Thyroid gland (tissue), 4 donors: Measurements from ENCODE around the gene PIK3R6. TPM values are rescaled to one million over a fixed set of nuclear protein-coding genes. Genes with fewer than 3 reads are reported as not detected.

Source experiments
- DNase-seq, 2 donors: peaks; one replicate each; pipeline ENCODE4 v3.0.0-alpha.2; 2019
- H3K27ac ChIP-seq, 3 donors: fragments of 200-600 bp; sonication (generic); 1 replicate in 2 of 3; 2 replicates in 1 of 3; pipeline ENCODE4 v1.5.1; 2016 to 2019; ENCODE audit warnings: mild to moderate bottlenecking in 1 of 3, moderate library complexity in 1 of 3
- H3K27me3 ChIP-seq: fragments of 200-600 bp; sonication (generic); one replicate; pipeline ENCODE4 v1.5.1; 2019
- H3K36me3 ChIP-seq, 2 donors: fragments of 200-600 bp; sonication (generic); one replicate each; pipeline ENCODE4 v1.5.1; 2016 to 2019
- H3K4me1 ChIP-seq, 2 donors: fragments of 200-600 bp; sonication (generic); one replicate each; pipeline ENCODE4 v1.5.1; 2017 to 2019
- H3K4me3 ChIP-seq, 3 donors: fragments of 200-600 bp; sonication (generic); replicated peaks in 1 of 3; 1 replicate in 2 of 3; 2 replicates in 1 of 3; pipeline ENCODE4 v1.5.1; 2016; ENCODE audit warnings: mild to moderate bottlenecking in 1 of 3
- H3K9me3 ChIP-seq: fragments of 200-600 bp; sonication (generic); one replicate; pipeline ENCODE4 v1.5.1; 2017
- POLR2A ChIP-seq, 2 donors: fragments of 450-650 bp; IDR thresholded peaks; one replicate each; pipeline ENCODE4 v1.6.1; 2017; ENCODE audit warnings: antibody characterized with exemption in 2 of 2, mild to moderate bottlenecking in 2 of 2, moderate library complexity in 1 of 2
- WGBS, 2 donors: methylation state at CpG; one replicate each; pipeline ENCODE4 v1.1.5; 2017; 5-methylcytosine and 5-hydroxymethylcytosine counted together
- intact Hi-C: fragments of 100-400 bp; cut with DNase I; formaldehyde crosslinking; loops from one replicate; pipeline ENCODE4 v1.15.1; 2023
- total RNA-seq, 4 donors: library from RNA; depleted of rRNA; stranded (reverse); fragments of >200 nt; gene quantifications; one replicate each; pipeline ENCODE4 v1.2.3, GENCODE V29; 2016
- TF ChIP-seq, protein P1 (sequence below), 6 experiments: fragments of 200-600 bp in 3 of 6; fragments of 450-650 bp in 3 of 6; sonication (generic) in 3 of 6; IDR thresholded peaks; one replicate each; pipeline ENCODE4 v1.5.1; 2016 to 2019; ENCODE audit warnings: antibody characterized with exemption in 6 of 6, mild to moderate bottlenecking in 2 of 6, inconsistent platforms in 1 of 6, moderate library complexity in 1 of 6

PIK3R6 gene
- total RNA-seq, 4 donors from 2014 or later = 0.22 TPM; not detected in 3

DNA sequence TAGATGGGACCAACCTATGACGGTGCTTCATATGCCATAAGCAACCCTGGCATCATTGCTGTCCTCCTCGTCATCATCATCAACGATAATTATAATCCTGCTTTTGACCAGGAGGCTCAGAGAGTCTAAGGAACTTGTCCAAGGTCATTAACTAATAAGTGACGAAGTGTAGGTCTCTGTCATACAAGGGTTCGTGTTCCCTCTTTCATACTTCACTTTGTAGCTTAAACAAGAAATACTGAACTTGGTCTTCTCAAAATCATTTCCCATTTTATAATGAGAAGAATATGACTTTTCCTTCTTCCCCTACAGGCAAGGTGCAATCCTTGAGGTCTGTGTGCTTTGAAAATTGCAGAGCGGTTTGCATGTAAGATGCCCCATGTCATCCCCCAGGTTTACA lies 31.2 kb upstream of the PIK3R6 start:
- no peaks in the 10 kb centered on the region for H3K9me3 ChIP-seq
- no peak for DNase-seq
- no peaks in the 10 kb centered on the region for H3K4me1 ChIP-seq
- H3K36me3 ChIP-seq = no peaks in the 10 kb centered on the region
- no peak overlapping the region for H3K27ac ChIP-seq
- 90% methylated on average over 6 of the region's 6 CpGs for WGBS, 2 donors
- no peak overlapping the region for H3K4me3 ChIP-seq
- H3K27me3 ChIP-seq = no peaks in the 10 kb centered on the region
- TF ChIP-seq POLR2A (IDR thresholded peaks at IDR 0.05) = no peak
- TF ChIP-seq, protein P1, sequence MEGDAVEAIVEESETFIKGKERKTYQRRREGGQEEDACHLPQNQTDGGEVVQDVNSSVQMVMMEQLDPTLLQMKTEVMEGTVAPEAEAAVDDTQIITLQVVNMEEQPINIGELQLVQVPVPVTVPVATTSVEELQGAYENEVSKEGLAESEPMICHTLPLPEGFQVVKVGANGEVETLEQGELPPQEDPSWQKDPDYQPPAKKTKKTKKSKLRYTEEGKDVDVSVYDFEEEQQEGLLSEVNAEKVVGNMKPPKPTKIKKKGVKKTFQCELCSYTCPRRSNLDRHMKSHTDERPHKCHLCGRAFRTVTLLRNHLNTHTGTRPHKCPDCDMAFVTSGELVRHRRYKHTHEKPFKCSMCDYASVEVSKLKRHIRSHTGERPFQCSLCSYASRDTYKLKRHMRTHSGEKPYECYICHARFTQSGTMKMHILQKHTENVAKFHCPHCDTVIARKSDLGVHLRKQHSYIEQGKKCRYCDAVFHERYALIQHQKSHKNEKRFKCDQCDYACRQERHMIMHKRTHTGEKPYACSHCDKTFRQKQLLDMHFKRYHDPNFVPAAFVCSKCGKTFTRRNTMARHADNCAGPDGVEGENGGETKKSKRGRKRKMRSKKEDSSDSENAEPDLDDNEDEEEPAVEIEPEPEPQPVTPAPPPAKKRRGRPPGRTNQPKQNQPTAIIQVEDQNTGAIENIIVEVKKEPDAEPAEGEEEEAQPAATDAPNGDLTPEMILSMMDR (IDR thresholded peaks at IDR 0.05) = no peak
- intact Hi-C loops = no loop called here

DNA sequence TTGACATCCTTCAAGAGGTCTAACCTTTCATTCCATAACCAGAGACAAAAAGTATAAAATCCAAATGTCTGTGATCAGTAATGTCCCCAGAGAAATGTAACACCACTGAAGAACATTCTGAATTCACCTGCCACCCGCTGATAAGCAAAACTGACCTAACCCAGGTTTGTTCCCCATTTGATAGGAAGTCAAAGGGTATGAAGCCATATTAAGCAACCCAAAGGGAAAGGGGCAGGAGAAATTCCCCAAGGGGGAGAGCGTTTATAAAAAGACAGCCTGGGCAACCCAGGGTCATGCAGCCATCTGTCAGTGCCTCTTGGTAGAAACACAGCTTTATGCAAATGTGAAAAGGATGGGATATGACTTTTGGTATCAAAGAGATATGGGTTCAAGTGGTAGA lies 30.7 kb upstream of the PIK3R6 start:
- intact Hi-C loops = no loop called here
- no peaks in the 10 kb centered on the region for H3K27me3 ChIP-seq
- H3K36me3 ChIP-seq = no peaks in the 10 kb centered on the region
- no peaks in the 10 kb centered on the region for H3K9me3 ChIP-seq
- TF ChIP-seq POLR2A (IDR thresholded peaks at IDR 0.05) = no peak
- TF ChIP-seq, protein P1 (IDR thresholded peaks at IDR 0.05) = no peak
- 77 to 80% methylated on average over 2 of the region's 2 CpGs for WGBS, 2 donors
- no peak overlapping the region for H3K27ac ChIP-seq
- no peak overlapping the region for H3K4me3 ChIP-seq
- no peak for DNase-seq
- no peaks in the 10 kb centered on the region for H3K4me1 ChIP-seq

DNA sequence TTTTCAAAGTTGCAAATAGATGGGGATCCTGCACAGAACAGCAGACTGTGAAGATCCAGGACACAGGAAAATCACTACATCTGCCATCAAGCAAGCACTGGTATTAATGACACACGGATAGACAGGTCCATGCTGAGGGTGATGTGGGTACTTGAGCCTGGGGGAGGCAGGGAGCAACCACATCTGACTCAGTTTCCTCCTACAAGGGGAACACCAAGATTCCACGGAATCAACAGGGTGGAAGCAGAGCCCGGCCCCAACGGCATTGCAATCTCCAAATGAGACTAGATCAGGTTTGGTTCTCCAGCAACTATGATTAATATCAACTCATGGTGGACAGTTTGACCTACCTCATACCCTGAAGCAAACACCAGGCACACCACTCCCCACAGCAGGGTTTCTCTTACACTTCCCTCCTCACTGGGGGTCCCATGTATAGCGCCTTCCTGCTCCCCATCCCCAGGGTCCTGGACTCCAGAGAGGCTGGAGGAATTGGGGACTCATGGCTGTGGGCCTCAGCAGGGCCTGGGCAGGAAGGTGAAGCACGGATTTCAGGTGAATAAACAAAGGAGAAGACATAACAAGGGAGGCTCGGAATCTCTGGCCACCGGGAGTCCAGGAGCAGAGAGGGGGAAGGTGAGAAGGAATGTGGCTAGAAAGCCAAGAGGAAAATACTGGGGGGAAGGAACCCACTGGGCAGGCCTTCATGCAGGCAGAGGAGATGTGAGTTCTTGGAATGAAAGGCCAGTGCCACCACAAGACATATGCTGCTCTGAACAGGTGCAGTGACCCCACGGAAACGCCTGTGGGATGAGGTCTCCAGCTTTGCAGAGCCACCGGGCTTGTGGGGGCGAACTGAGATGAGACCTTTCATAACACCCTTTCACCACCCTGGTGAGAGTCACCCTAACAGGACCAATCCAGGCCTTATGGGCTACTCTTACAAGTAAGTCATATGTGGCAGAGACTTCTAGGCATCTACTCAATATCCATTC lies 29.5 kb upstream of the PIK3R6 start:
- intact Hi-C loops = no loop called here
- TF ChIP-seq, protein P1 (IDR thresholded peaks at IDR 0.05) = no peak
- TF ChIP-seq POLR2A (IDR thresholded peaks at IDR 0.05) = no peak
- H3K4me3 ChIP-seq = no peak overlapping the region
- DNase-seq = no peak
- H3K27ac ChIP-seq = no peak overlapping the region
- WGBS, 2 donors = 80 to 83% methylated on average over 12 of the region's 12 CpGs
- no peaks in the 10 kb centered on the region for H3K27me3 ChIP-seq
- H3K36me3 ChIP-seq = no peaks in the 10 kb centered on the region
- no peaks in the 10 kb centered on the region for H3K4me1 ChIP-seq
- H3K9me3 ChIP-seq = no peaks in the 10 kb centered on the region

DNA sequence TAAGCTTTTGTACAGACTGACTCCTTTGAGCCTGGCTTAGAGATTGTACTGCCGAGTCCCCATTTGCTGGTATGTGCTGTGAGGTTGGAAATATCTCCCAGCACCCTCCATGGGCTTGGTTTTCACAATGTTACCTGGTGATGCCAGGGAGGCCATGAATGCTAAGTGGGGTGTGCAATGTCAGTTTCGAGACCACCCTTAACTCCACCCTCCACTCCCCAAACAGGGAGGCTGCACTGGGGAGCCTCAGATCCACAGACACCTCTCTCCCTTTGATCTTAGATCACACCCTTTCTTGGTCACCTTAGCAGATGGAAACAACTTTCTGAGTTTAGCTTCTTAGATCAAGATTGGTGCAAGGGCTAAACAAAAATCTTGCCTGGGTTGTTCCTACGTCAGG lies 28.6 kb upstream of the PIK3R6 start:
- Histone ChIP-seq H3K27me3 (no peaks in the 10 kb centered on the region), H3K4me3 (no peak overlapping the region), H3K9me3 (no peaks in the 10 kb centered on the region), H3K4me1 (no peaks in the 10 kb centered on the region), H3K36me3 (no peaks in the 10 kb centered on the region), H3K27ac (no peak overlapping the region)
- intact Hi-C loops = no loop called here
- WGBS, 2 donors = 77 to 88% methylated on average over 3 of the region's 3 CpGs
- TF ChIP-seq POLR2A (IDR thresholded peaks at IDR 0.05) = no peak
- TF ChIP-seq, protein P1 (IDR thresholded peaks at IDR 0.05) = no peak
- no peak for DNase-seq
